ENCODE measurements around the gene IQCK. TPM values are rescaled to one million over a fixed set of nuclear protein-coding genes. Genes with fewer than 3 reads are reported as not detected.

IQCK gene
- polyA plus RNA-seq, 1 donor from 2014 or later = 3.4 TPM

DNA sequence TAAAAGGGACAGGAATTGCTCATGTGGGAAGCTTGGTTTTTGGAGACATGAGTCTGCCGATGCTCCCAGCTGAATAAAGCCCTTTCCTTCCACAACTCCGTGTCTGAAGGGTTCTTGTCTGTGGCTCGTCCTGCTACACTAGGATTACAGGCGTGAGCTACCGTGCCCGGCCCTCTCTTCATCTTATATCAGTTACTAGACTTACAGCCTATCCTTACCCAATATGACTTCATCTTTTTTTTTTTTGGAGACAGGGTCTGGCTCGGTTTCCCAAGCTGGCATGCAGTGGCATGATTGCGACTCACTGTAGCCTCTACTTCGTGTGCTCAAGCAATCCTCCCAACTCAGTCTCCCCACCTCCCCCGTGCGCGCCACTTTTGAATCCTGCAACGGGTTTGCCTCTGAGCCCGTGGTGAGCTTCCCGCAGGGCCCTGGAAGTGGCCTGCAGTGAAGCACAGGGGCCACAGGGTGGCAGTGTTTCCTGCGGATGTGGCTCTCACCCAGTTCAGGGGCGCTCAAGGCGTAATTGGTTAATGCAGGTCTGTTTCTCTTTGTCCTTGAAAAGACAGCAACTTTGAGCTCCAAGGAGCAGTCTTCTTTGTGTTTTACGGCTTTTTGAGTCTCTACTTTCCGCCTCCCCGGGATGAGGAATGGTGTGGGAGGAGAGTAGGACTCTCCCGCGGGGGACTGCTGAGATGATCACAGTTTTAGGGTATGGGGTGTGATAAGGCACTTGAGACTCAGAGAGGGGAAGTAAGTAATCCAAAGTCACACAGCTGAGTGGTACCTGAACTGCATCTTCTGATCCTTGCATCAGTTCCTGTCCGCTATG is 189.3 kb downstream of the IQCK start:
- no peaks in the 10 kb centered on the region for H3K36me3 Mint-ChIP-seq
- H3K27ac Mint-ChIP-seq = peak overlapping the region in 1 of 3 donors; percentile 13

More for the DNA sequence above, 189.3 kb downstream of the IQCK start:
- H3K27me3 Mint-ChIP-seq = peaks cover 21% of the 10 kb centered on the region
- peaks cover 0 to 2% (median 2%) of the 10 kb centered on the region in 3 donors for H3K9me3 Mint-ChIP-seq
- peaks cover 0 to 7% (median 5%) of the 10 kb centered on the region in 3 donors for H3K4me1 Mint-ChIP-seq
- H3K4me3 Mint-ChIP-seq = no peak overlapping the region

Other genes starting within 250 kb of the IQCK start
- gene GDE1, start 196.2 kb upstream of the IQCK start, polyA plus RNA-seq = 28.4 TPM
- 6.1 TPM for gene CCP110, start 194.3 kb upstream of the IQCK start, polyA plus RNA-seq
- gene VPS35L, start 162.6 kb upstream of the IQCK start, polyA plus RNA-seq = 38.2 TPM
- gene KNOP1, start within 50 bp of the IQCK start, polyA plus RNA-seq = 12.6 TPM
- gene GPRC5B, start 166.6 kb downstream of the IQCK start, polyA plus RNA-seq = not detected